HG03103 (cell line): Measurements from ENCODE around the gene MESD.

Experiments used
- ATAC-seq: cut with Tn5 transposase; IDR thresholded peaks from one replicate; pipeline ENCODE4 v1.9.1; 2021; ENCODE audit warnings: low read depth; ENCODE audit not compliant: unreplicated experiment

Gene MESD

GRCh38 chr15:80989518-80990478 lies at the start of gene MESD:
Gene MESD, minus strand, starts transcription at chr15:80989819. Its CDS starts 28 bp downstream, at chr15:80989791.
- ATAC-seq = peak; percentile 91

- no peak for ATAC-seq
Measured at GRCh38 chr15:81038975-81039607, 49.5 kb upstream of the MESD start.

- ATAC-seq = no peak
Measured at GRCh38 chr15:81037952-81038743, 48.5 kb upstream of the MESD start.

GRCh38 chr15:81033508-81033907 lies 43.9 kb upstream of the MESD start:
- ATAC-seq = no peak

- no peak for ATAC-seq
Measured at GRCh38 chr15:81032818-81033217, 43.2 kb upstream of the MESD start.

- no peak for ATAC-seq
Measured at GRCh38 chr15:81032355-81032754, 42.7 kb upstream of the MESD start.

- ATAC-seq = no peak
Measured at GRCh38 chr15:81031203-81031602, 41.6 kb upstream of the MESD start.

- no peak for ATAC-seq
Measured at GRCh38 chr15:81030301-81030750, 40.7 kb upstream of the MESD start.

- ATAC-seq = no peak
Measured at GRCh38 chr15:81029414-81030300, 40.0 kb upstream of the MESD start.

- no peak for ATAC-seq
Measured at GRCh38 chr15:81026836-81027599, 37.4 kb upstream of the MESD start.

- ATAC-seq = no peak
Measured at GRCh38 chr15:81025721-81026370, 36.2 kb upstream of the MESD start.

- ATAC-seq = no peak
Measured at GRCh38 chr15:81024936-81025335, 35.3 kb upstream of the MESD start.

- ATAC-seq = no peak
Measured at GRCh38 chr15:81024265-81024872, 34.8 kb upstream of the MESD start.

GRCh38 chr15:81023483-81024264 lies 34.1 kb upstream of the MESD start:
- ATAC-seq = peak; percentile 88

- no peak for ATAC-seq
Measured at GRCh38 chr15:81021321-81021720, 31.7 kb upstream of the MESD start.

- ATAC-seq = no peak
Measured at GRCh38 chr15:81018197-81018596, 28.6 kb upstream of the MESD start.

GRCh38 chr15:81016489-81017068 lies 27.0 kb upstream of the MESD start:
- no peak for ATAC-seq
